HG02588 (cell line): Measurements from ENCODE around the gene NDNF.

Source experiments
- ATAC-seq: cut with Tn5 transposase; IDR thresholded peaks from one replicate; pipeline ENCODE4 v1.9.1; 2021; ENCODE audit warnings: mild to moderate bottlenecking, moderate library complexity; ENCODE audit not compliant: unreplicated experiment

The NDNF gene, protein sequence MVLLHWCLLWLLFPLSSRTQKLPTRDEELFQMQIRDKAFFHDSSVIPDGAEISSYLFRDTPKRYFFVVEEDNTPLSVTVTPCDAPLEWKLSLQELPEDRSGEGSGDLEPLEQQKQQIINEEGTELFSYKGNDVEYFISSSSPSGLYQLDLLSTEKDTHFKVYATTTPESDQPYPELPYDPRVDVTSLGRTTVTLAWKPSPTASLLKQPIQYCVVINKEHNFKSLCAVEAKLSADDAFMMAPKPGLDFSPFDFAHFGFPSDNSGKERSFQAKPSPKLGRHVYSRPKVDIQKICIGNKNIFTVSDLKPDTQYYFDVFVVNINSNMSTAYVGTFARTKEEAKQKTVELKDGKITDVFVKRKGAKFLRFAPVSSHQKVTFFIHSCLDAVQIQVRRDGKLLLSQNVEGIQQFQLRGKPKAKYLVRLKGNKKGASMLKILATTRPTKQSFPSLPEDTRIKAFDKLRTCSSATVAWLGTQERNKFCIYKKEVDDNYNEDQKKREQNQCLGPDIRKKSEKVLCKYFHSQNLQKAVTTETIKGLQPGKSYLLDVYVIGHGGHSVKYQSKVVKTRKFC

DNA sequence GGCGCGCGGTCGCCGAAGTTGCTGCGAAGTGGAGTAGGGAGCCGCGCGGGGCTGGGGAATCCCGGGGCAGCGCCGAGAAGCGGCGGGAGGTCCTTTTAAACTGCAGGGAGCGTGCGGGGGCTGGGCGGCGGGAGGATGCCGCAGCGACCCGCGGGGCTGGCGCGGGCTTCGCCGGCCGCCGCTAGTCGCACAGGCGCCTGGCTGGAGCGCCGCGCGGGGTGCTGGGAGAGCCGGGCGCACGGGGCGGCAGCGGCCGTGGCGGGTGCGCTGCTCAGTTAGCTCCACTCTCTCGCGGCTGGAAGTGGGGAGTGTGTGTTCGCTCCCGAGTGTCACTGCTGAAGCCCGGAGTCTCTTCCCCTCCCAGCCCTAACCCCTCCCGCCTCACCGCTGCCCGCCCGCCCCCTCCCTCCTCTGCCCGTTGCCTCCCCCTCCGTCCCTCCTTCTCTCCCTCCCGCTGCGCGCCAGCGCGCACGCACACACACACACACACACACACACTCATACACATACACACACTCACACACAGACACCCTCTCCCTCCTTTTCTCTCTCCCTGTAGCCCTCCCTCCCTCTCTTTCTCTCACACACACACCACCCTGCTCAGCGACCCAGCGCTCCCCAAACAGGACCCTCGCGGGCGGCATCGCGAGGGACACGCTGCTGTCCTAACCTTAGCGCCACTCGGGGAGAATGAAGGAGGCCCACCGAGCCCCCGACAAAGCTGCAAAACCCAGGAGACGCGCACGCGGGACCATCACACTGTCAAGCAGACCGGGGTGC lies at the start of gene NDNF:
Gene NDNF (minus strand): TSS at position 312 of the 780 bp plus-strand sequence. CDS start 26,698 bp downstream, outside the sequence.
- ATAC-seq, result no peak

DNA sequence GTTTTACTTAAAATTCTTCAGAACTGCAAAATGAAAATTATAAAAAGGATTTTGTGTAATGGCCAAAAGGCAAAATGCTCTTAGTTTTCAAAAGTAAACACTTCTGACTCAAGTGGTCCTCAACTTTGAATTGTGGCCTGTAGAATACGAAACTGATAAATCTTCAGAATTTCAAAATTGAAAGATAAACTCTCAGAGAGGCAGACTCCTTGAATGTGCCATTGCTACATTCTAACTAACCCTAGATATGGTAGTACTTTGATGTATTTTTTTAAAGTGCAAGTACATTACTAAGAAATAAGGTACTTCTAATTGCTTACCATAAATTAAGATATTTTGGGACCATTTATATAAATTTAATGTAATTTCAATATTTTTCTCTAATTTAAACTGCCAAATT lies 47.4 kb upstream of the NDNF start:
- no peak for ATAC-seq

DNA sequence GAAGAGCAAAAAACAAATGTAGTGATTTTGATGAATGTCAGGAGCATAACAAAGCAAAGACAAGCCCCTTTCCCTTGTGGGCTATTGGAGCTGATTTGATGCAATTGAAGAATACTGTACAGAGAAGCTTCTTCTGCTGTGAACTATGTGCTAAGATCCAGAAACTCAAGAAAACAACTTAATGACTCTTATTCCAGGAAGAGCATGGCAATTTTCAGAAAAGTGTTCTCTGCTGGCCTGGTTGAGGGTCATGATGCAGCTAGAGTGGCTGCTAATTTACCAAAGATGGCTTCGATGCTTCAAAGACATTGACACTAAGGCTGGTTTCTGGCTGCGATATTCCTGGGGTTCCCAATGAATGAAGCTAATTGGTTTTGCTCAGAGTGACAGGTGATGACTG lies 46.0 kb upstream of the NDNF start:
- ATAC-seq, result no peak

DNA sequence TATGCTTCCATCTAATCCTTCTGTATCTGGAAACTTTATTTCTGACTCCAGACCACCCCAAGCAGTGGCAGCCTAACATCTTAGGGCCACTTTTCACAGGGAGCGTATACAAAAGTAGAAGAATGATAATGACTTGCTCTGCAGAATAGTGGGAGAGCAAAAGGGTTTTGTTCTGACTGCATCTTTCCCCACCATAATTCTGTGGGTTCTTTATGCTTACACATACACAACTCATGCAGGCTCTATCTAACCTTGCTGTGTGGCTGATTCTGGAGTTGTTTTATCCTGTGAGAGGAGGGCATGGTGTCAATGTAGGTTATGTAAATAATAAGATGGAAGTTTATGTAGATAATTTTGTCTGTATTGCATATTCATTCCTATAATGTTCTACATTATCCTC lies 42.4 kb upstream of the NDNF start:
- ATAC-seq, result no peak

DNA sequence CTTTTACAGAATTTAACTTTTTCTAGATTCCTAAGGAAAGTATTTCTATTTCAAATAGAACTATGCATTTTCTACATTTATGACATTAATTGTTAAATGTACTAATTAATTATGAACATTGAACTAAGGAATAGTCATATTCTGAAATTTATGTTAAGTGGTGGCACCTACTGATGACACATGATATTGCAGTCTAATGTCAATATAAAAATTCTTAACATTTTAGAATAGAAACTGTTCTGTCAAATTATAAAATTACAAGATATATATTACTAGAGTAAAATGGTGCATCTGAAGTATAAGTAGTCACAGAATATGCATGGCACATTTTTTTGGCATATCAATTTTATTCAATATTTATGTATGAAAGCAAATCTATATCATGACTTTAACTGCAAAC lies 40.2 kb upstream of the NDNF start:
- ATAC-seq, result no peak

DNA sequence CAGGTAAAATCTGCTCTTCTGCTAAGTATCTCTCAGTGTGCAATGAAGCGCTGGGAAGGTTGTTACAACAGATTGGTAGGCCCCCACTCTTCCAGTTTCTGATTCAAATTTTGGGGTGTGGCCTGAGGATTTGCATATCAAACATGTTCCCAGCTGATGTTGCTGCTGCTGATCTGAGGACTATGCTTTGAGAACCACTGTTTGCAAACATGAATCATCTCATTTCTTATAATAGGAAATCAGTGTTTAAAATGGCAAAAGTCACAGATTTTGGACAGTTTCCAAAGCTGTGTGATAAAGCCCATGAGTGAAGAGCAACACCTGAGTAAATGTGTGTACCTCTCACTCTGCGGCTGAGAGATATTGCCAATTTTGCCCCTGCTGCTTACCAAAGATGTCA lies 36.2 kb upstream of the NDNF start:
- no peak for ATAC-seq

DNA sequence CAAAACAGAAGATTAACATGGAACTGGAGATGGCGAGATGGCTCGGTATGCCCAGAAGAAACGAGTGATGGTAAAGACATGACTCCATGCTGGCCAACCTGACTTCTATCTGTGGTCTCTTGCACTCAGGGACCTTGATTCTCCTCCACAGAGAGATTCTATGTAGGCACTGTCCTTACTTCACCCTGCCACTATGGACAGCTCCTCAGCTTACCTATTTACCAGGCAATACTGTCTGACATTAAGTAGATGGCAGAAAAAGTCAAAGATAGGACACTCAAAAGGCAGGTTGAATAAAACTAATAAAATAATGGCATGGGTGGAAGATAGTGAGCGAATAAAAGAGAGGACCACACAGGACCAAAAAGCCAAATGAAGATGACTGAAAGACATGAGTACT lies 35.2 kb upstream of the NDNF start:
- ATAC-seq, result no peak

DNA sequence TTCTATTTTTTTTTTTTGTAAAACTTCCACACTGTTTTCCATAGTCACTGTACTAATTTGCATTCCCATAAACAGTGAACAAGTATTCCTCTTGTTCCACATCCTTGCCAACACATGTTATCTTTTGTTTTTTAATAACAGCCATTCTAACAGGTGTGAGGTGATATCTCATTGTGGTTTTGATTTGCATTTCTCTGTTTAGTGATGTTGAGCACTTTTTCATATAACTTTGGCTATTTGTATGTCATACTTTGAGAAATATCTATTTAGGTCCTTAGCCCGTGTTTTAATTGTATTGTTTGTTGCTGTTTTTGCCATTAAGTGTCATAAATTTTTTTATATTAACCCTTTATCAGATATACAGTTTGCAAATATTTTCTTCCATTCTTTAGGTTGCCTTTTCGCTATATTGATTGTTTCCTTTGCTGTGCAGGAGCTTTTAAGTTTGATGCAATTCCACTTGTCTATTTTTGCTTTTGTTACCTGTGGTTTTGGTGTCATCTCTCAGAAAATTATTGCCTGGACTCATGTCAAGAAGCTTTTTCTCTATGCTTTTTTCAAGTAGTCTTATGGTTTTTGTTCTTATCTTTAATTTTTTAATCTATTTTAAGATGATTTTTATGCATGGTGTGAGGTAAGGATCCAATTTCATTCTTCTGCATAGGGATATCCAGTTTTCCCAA lies 27.9 kb upstream of the NDNF start:
- peak; percentile 55 for ATAC-seq

DNA sequence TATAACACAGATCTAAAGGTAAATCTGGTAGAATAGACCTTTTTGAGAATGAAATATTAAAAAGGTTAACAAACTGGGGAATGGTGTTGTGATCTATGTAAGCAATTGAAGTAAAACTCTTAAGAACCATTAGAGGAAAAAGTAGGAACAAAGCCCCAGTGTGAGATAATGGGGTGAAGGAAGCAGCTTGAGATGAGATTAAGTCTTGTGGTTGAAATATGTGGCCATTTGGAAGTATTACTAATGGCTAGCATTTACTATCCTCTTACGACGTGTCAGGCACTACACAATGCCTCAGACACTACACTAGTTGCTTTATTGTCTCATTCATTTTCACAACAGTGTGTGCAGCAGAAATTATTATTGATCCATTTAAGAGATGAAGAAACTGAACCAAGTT lies 25.9 kb upstream of the NDNF start:
- no peak for ATAC-seq

DNA sequence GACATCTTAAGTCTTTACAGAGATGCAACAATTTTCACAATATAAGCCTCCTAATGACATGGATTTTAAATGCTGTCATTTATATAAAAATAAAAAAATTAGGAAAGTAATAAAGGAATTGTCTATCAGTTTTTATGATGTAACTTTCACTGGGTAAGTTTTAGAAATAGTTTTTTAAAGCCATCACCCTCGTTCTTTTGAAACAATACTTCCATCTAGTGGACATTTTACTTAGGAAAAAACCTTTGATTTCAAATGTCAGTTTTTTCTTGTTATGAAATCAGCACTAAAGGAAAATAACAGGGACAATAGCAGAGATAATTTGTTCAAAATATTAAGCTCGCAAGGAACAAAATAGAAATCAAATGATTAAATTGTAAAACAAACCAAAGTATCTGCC lies 24.3 kb upstream of the NDNF start:
- no peak for ATAC-seq

DNA sequence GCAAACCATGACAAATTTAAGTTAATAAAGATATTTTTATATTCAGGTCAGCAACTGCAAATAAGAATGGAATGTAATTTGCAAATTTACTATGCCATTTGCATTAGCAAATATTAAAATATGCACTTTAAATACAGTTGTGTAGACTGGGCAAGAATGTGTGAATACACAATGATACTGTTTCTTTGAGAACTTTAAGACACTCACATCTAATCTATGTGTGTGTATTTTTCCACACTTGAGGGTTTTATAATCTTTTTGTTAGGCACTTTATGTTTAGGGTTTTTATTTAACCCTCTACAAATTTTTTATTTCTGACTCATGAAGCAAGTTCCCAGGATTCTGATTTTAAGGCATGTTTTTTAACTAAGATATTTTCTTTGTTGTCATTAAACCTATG lies 23.9 kb upstream of the NDNF start:
- ATAC-seq, result no peak

DNA sequence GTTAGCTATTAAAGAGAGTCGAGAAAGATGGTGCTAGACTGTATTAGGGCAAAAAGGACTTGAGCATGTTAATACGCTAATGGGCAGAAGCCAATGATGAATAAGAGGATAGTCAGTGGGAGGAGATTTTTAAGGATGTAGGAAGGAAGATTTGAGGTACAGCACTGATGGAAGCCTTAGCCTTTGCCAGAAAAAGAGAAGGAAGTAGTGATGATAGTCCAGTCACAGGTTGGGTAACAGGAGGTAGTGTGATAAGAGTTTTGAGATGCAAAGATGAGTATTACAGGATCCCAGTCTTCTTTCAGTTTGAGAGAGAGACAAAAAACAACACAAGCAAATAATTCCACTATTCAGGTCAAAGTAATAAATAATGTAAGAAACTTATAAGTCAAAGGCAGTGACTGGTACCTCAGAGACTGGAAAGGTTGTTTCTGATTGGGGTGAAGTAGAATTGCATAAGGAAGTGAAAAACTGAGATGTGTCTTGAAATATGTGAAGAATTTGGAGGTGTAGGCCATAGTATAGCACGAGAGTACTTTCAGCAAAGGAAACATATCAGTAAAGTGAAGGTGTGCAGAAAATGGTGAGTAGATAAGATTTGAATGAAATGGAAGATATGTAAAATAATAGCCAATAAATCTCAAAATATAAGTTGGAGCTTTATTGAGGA lies 22.1 kb upstream of the NDNF start:
- ATAC-seq, result no peak

DNA sequence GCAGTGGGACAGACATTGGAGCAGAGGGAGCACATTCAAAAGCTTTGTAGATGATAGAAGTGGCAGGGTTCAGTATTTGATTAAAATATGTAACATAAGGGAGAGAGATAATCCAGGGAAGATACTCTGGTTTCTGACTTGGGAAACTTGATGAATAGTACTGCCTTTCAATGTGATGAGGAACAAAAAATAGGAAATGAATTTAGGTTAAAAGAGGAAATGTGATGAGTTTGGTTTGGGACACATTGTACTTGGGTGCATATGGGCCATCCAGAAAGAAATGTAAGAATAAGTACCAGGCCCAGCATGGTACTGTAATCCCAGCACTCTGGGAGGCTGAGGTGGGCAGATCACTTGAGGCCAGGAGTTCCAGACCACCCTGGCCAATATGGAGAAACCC lies 20.9 kb upstream of the NDNF start:
- ATAC-seq, result no peak

DNA sequence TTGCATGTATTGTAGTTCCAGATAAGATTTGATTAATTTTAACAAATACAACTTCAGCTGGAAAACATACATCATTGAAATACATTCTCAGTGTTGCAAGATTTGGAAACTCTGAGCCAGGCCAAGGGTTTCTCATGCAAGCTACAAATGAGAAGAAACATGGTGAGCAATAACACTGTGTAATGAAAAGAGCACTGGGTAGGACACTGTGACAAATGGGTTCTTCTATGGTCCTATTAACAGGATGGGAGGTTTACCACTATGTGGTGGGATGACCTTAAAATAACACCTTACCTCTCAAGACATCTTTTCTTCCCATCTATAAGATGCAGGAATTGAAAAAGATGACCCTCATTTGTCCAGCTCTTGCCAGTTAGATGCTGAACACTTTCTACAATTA lies 19.6 kb upstream of the NDNF start:
- ATAC-seq, result no peak

DNA sequence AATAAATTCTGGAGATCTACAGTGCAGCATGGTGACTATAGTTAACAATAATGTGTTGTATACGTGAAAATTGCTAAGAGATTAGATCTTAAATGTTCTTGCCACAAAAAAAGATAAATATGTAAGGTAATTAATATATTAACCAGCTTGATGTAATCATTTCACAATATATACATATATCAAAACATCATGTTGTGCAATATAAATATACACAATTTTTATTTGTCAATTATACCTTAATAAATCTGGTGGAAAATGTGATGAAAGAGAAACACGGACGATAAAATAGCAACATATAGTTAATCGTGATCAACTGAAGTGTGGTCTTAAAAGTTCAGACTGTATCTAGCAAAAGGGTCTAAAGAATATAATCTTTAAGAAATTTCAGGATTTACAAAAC lies 16.5 kb upstream of the NDNF start:
- no peak for ATAC-seq

DNA sequence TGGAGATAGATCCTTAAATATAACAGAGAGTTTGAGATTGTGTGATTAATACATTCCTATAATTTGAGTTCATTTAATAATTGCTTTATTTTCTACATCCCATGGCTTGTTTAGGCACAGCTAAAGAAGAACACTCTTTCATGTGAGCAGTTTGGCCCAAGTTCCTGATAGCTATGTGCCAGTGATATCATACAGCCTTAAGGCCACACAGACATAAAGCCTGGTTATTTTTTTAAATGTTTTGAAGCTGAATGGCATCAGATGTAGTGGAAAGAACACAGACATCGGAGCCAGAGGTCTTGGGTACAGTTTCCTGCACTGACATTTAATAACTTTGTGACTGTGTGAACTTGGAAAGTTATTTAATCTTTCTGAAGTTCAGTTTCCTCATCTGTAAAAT lies 7.0 kb upstream of the NDNF start:
- ATAC-seq, result no peak

DNA sequence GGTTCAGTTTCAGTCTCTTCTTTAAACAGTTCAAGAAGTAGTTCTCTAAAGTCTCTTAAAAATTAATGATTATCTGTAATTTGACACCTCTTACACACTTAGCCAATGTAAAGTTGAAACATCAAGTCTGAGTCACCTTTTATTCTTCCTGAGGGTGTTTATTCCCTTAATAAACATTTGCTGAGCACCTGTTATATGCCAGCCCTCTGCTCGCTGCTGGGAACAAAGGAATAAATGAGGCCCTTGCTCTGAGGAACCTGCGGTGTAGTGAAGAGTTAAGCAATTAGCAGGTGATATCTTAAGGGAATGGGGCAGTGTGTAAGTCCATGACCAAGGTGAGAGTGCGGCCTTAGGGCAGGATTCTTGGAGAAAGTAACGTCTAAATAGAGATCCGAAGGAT lies 5.2 kb upstream of the NDNF start:
- no peak for ATAC-seq

DNA sequence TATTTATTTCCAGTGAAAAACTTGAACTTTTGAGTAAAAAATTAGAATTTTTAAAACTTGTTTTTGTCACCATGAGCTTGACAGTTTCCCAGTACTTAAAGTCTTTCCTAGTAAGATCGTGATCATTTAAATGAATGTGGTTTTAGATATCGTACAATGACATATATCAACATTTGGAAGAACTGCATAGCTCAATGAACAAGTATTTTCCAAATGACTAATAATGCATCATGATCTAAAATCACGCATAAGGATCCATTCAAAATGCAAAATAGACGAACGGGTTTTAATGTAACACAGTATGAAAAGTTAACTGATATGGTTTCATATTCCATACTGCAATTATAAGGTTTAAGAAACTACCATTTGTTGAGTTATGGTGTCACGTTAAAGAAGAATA lies 4.1 kb upstream of the NDNF start:
- ATAC-seq, result no peak

DNA sequence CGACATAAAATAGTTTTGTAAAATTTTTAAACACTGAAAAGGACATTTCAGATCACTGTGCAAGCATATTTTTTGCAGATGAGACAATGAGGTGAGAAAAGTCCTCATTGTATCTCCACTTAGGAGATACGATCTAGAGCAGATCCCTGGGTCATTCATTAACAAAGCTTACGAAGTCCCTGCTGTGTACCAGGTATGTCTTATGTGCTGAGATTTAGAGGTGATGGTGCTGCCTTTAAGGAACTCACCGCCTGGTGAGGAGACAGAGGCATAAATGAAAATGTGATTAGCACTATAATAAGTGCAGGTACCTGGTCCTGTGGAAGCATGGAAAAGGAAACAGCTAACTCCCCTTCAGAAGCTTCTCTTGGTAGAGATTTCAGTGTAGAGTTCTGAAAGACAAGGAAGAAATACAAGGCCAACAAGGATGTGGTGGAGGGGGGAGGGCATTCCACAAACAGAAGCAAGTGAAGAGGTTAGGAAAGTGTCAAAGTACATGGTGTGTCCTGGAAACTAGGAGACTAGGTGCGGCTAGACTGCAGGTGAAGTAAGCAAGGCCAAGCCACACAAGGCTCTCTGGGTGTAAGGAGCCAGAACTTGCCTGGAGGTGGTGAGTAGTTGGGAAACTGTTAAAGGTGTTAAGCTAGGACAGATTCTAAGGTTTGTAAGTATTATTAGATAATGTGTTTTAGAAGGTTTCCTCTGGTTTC lies 1.5 kb upstream of the NDNF start:
- ATAC-seq, result no peak

DNA sequence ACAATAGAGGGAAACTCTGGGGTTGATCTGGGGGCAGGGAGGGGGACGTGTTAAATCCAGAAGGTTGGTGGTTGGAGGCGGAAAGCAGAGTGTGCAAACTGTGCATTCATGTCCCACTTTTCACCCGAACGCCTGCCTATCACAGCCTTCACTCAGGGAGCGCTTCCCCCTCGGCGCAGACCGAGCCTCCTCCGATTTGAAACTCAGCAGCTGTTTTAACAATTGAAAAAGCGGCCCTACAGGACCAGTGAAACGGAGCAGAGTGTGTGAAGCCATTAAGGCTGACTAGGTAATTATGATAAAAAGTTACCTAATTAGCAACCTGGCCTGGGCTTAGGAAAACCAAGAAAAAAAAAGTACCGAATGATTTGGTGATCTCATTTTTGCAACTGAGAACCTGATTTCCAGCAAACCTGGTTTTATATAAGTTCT lies 685 bp upstream of the NDNF start:
- ATAC-seq, result no peak
